Caki2 (cell line): Measurements from ENCODE around the gene SRF. TPM values are rescaled to one million over a fixed set of nuclear protein-coding genes. Genes with fewer than 3 reads are reported as not detected.

Experiments used
- DNase-seq: peaks from one replicate; pipeline ENCODE4 v3.0.0-alpha.2; 2015; ENCODE audit warnings: low read depth
- in situ Hi-C: cut with HindIII; loops from 2 replicates; pipeline ENCODE4 v1.10.0; 2016; ENCODE audit warnings: low sequenced_read_pairs, low pct_unique_long_range_greater_than_20kb, mixed read lengths
- total RNA-seq: library from RNA; depleted of rRNA; stranded (reverse); fragments of >200 nt; shearing (Covaris generic); gene quantifications from 2 replicates; pipeline ENCODE4 v1.2.3, GENCODE V29; 2014; ENCODE audit warnings: low replicate concordance

The SRF gene
- total RNA-seq, 1 experiment from 2014 or later, result 26.1 TPM

DNA sequence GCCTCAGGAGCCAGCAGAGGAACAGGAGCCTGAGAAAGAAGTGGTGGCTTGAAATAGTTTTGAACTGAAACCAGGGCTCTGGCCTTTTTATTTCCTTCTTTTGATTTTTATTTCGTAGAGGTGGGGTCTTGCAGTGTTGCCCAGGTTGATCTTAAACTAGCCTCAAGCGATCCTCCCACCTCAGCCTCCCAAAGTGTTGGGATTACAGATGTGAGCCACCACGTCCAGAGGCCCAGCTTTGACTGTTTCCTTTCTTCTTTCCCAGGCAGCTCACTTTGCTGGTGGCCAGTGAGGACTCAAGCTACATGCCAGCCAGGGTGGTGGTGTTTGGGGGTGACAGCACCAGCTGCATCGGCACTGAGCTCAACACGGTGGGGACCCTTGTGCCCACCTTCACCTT, 31.4 kb downstream of the SRF start:
- in situ Hi-C loops, result no loop called here
- no peak for DNase-seq

DNA sequence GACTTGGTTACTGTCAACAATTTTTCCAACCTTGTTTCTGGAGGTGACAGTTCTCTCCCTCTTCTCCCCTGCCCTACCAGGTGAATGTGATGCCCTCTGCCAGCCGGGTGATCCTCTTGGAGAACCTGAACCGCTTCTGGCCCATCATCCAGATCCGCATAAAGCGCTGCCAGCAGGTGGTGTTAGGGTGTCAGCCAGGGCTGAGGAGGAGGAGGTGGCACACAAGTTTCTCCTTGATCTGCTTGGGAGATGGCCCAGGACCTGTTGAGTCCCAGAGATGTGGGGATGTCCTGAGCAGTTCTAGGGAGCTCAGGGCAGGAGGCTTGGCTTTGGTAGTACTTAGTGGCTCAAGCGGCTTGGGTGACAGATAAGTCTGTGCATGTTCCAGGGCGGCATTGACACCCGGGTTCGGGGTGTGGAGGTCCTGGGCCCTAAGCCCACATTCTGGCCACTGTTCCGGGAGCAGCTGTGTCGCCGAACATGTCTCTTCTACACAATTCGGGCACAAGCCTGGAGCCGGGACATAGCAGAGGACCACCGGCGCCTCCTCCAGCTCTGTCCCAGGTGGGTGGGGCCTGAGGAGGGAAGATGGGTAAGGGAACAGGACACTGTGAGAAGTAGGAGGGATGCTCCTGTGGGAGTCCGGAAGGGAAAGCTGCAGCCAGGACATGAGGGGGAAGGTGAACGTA, 32.1 kb downstream of the SRF start:
- in situ Hi-C loops, result no loop called here

DNA sequence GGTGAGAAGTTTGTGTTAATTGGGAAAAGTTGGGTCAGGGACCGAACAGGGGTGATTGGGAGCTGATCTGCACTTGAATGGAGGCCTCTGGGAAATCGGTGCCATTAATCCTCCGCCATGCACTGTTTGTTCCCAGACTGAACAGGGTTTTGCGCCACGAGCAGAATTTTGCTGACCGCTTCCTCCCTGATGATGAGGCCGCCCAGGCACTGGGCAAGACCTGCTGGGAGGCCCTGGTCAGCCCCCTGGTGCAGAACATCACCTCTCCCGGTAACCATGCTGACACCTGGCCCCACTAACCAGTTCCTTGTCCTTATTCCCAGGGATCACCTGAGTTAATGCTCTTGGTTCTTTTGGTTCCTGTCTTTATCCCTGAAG, 32.6 kb downstream of the SRF start:
- in situ Hi-C loops, result no loop called here
- DNase-seq, result no peak

More for the DNA sequence above, 32.1 kb downstream of the SRF start:
- DNase-seq, result no peak

DNA sequence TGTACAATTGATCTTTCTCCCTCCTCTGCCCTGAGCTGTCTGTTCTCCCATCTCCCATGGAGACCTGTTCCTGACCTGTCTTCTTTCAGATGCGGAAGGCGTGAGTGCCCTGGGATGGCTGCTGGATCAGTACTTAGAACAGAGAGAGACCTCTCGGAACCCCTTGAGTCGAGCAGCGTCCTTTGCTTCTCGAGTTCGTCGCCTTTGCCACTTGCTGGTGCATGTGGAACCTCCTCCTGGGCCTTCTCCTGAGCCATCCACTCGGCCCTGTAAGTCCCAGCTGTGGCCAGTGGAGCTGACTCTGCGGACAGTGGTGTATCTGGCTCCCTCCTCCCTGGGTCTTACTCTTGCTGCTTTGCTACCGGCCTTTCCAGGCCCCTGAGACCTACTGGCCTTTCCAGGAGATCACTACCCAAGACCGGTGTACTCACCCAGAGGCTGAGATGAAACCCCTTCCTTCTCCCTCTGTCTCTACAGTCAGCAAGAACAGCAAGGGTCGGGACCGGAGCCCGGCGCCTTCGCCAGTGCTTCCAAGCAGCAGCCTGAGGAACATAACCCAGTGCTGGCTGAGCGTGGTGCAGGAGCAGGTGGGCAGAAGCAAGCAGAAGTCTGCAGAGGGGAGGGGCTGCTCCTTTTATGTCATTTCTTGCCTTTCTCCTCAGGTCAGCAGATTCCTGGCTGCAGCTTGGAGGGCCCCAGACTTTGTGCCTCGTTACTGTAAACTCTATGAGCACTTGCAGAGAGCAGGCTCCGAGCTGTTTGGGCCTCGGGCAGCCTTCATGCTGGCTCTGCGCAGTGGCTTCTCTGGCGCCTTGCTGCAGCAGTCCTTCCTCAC, 33.4 kb downstream of the SRF start:
- in situ Hi-C loops, result no loop called here
- no peak for DNase-seq

DNA sequence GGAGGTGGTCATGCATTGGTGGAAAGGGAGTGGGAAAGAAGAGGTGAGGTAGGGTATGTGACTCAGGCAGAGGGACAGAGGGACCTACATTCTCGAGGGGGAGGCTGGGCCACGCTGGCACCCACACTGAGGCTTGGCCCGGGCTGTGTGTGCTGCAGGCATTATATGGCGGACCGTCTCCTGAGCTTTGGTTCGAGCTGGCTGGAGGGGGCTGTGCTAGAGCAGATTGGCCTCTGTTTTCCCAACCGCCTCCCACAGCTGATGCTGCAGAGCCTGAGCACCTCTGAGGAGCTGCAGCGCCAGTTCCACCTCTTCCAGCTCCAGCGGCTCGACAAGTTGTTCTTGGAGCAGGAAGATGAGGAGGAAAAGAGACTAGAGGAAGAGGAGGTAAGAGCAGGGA, 34.8 kb downstream of the SRF start:
- no peak for DNase-seq
- in situ Hi-C loops, result no loop called here

DNA sequence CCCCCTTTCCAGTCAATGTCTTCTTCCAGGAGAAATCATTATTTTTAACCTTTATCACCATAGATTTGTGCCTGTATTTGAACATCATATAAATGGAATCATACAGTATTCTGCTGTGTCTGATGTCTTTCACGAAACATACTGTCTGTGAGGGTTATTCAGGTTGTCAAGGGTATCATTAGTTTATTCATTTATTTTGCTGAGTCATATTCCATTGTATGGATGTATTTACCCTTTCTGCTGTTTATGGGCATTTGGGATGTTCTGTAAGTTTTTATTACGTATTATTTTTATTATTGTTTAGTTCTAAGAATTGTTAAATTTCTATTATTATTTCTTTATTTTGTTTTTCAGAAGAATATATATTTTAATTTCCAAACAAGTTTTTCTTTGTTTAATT, 36.2 kb downstream of the SRF start:
- in situ Hi-C loops, result no loop called here
- DNase-seq, result no peak

DNA sequence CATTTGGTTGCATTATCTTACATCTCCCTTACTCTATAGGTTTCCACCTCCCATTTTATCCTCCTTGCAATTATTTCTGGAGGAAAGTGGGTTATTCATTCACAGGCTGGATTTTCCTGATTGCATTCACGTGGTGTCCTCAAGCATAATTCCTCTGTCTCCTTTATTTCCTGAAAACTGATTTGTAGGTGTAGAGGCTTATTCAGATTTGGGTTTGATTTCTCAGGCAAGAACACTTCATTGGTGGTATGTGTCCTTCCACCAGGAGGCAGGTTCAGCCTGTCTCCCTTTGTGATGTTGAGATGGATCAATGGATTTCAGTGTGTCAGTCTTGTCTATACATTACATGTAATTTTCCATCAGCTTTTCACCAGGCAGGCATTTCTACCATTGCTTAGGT, 40.9 kb downstream of the SRF start:
- no peak for DNase-seq
- in situ Hi-C loops, result no loop called here

DNA sequence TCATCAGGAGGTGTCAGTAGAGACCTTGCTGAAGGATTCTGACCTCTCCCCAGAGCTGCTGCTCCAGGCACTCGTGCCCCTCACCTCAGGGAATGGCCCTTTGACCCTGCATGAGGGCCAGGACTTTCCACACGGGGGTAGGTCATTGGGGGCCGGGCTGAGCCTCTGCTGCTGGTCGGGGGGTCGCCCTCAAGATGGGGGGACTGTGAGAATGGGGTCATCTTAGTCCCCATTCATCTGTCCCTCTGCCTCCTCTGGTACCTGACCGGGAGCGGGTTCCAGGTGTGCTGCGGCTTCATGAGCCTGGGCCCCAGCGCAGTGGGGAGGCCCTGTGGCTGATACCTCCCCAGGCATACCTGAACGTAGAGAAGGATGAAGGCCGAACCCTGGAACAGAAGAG, 42.4 kb downstream of the SRF start:
- DNase-seq, result no peak
- in situ Hi-C loops, result no loop called here

DNA sequence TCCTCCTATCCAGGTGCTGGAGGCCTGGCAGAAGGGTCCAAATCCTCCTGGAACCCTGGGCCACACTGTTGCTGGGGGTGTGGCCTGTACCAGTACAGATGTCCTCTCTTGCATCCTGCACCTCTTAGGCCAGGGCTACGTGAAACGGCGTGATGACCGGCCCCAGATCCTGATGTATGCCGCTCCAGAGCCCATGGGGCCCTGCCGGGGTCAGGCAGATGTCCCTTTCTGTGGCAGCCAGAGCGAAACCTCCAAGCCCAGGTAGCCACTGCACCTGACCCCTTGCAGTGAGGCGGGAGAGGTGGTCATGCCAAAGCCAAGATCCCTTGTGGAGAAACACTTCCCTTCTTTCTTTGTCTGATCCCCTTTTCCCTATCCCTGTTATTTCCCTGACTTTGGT, 44.0 kb downstream of the SRF start:
- in situ Hi-C loops, result no loop called here
- no peak for DNase-seq

- in situ Hi-C loops, result no loop called here
- no peak for DNase-seq
Observed at GRCh38 chr6:43216200-43216599, 45.1 kb downstream of the SRF start.

- in situ Hi-C loops, result no loop called here
- DNase-seq, result no peak
Observed at GRCh38 chr6:43217351-43217750, 46.3 kb downstream of the SRF start.

DNA sequence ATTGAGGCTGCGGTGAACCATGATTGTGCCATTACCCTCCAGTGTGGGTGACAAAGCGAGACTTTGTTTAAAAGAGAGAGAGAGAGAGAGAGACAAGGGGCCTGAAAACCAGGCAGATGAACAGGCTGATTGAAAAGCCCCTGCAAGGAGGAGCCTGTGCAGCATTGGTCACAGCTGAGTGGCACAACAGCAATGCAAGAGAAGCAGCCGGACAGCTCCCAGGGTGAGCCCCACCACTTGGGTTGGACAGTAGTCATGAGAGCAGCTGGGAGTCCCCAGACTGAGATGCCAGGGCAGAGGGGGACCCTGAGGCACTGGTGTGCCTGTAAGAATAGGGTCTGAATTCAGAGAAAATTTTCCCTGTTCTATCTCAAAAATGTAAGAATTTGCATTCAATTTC, 48.0 kb downstream of the SRF start:
- in situ Hi-C loops, result no loop called here

GRCh38 chr6:43219814-43220213, 48.7 kb downstream of the SRF start:
- in situ Hi-C loops, result no loop called here
- DNase-seq, result no peak

More for the DNA sequence above, 48.0 kb downstream of the SRF start:
- DNase-seq, result no peak

- in situ Hi-C loops, result no loop called here
Observed at GRCh38 chr6:43220439-43220951, 49.4 kb downstream of the SRF start.

GRCh38 chr6:43221046-43221972, 50.2 kb downstream of the SRF start:
- DNase-seq, result no peak
- in situ Hi-C loops, result no loop called here

More at GRCh38 chr6:43220439-43220951, 49.4 kb downstream of the SRF start:
- no peak for DNase-seq

DNA sequence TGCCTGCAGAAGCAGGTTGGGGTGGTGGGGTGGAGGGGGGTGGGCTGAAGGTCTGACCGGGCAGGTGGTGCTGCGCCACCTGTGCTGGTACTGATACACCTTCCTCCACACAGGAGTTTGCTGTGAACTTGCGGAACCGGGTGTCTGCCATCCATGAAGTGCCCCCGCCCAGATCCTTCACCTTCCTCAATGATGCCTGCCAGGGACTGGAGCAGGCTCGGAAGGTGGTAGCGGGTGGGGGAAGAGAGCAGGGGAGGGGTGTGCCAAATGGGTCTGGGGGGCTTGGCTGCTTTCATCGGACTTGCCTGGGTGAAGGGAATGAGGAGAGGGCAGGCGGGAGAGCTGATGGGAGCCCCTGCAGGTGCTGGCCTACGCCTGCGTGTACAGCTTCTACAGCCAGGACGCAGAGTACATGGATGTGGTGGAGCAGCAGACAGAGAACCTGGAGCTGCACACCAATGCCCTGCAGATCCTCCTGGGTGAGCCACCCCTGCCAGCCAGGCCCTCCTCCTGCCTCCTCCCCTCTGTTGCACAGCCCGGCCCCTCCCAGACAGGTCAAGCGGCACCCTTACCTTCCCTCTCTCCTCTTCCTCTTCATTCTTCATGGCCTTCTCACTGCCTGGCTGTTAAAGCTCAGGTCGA, 51.5 kb downstream of the SRF start:
- in situ Hi-C loops, result no loop called here
- DNase-seq, result no peak

GRCh38 chr6:43223175-43223574, 52.1 kb downstream of the SRF start:
- in situ Hi-C loops, result no loop called here
- DNase-seq, result no peak

GRCh38 chr6:43226192-43226851, 55.3 kb downstream of the SRF start:
- no peak for DNase-seq
- in situ Hi-C loops, result no loop called here
